Measurements from ENCODE around the gene SPG7. TPM values are rescaled to one million over a fixed set of nuclear protein-coding genes. Genes with fewer than 3 reads are reported as not detected.

The SPG7 gene
- polyA plus RNA-seq, 1 donor from 2014 or later, result 216 TPM

DNA sequence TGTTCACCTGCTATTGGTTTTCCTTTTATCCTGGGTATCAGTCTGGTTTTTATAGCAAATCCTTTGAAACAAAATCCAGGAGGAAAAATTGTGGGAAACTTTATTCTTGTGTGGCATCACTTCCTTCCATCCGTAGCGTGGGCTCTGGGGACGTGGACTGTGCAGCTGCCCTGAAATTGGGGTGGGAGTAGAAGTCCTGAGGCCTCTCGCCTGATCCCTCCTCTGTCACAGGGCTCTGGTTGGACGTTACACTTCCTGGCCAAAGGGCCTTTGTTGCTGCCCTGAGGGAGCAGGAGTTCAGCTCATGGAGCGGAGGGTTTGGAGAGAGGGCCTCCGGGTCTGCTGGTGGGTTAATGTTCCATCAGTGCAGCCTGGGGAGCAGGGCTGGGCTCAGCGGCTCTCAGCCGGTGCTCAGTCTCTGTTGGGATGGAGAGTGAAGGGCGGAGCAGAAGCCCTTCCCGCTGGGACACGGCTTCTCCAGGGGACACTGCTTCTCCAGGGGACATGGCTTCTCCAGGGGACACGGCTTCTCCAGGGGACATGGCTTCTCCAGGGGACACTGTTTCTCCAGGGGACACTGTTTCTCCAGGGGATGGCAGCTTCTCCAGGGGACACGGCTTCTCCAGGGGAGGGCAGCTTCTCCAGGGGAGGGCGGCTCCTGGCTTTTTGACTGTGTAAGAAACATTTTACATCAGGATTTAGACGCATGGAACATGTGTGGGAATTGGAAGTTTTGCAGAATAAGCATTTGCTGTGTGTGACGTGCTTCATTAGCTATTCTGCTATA lies 37.0 kb downstream of the SPG7 start:
- H3K79me2 ChIP-seq (replicated peaks; ENCODE audit: insufficient read depth, low read length), result no peaks in the 10 kb centered on the region
- H3K36me3 ChIP-seq (ENCODE audit: insufficient read depth, low read length), result no peaks in the 10 kb centered on the region
- H4K20me1 ChIP-seq (ENCODE audit: insufficient read depth), result no peaks in the 10 kb centered on the region
- H3K4me3 ChIP-seq (ENCODE audit: low read length), result no peak overlapping the region
- no peak for TF ChIP-seq MXI1 (conservative IDR thresholded peaks at IDR 0.05; ENCODE audit: poor library complexity, severe bottlenecking)
- TF ChIP-seq TAF1 (IDR thresholded peaks at IDR 0.05; ENCODE audit: low read depth), result no peak
- TF ChIP-seq POLR2AphosphoS5 (IDR thresholded peaks at IDR 0.05), result no peak
- no peak for TF ChIP-seq RAD21 (conservative IDR thresholded peaks at IDR 0.05)
- TF ChIP-seq, protein P1, sequence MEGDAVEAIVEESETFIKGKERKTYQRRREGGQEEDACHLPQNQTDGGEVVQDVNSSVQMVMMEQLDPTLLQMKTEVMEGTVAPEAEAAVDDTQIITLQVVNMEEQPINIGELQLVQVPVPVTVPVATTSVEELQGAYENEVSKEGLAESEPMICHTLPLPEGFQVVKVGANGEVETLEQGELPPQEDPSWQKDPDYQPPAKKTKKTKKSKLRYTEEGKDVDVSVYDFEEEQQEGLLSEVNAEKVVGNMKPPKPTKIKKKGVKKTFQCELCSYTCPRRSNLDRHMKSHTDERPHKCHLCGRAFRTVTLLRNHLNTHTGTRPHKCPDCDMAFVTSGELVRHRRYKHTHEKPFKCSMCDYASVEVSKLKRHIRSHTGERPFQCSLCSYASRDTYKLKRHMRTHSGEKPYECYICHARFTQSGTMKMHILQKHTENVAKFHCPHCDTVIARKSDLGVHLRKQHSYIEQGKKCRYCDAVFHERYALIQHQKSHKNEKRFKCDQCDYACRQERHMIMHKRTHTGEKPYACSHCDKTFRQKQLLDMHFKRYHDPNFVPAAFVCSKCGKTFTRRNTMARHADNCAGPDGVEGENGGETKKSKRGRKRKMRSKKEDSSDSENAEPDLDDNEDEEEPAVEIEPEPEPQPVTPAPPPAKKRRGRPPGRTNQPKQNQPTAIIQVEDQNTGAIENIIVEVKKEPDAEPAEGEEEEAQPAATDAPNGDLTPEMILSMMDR (IDR thresholded peaks at IDR 0.05; ENCODE audit: poor library complexity, severe bottlenecking), result no peak
- TF ChIP-seq EP300 (conservative IDR thresholded peaks at IDR 0.05; ENCODE audit: poor library complexity, severe bottlenecking), result no peak
- TF ChIP-seq SMC3 (conservative IDR thresholded peaks at IDR 0.05; ENCODE audit: poor library complexity), result no peak
- no peak for TF ChIP-seq EZH2 (IDR thresholded peaks at IDR 0.05; ENCODE audit: borderline replicate concordance, insufficient read depth, low read length, poor library complexity, severe bottlenecking)
- TF ChIP-seq REST (IDR thresholded peaks at IDR 0.05; ENCODE audit: borderline replicate concordance), result no peak
- H3K9ac ChIP-seq (ENCODE audit: low read length), result no peak overlapping the region
- no peaks in the 10 kb centered on the region for H3K9me3 ChIP-seq (ENCODE audit: low read length)
- H2AFZ ChIP-seq (ENCODE audit: low read depth, low read length), result no peak overlapping the region
- no peak overlapping the region for H3K4me2 ChIP-seq (ENCODE audit: low read length)
- no peak overlapping the region for H3K27ac ChIP-seq (ENCODE audit: low read length)
- H3K9me2 ChIP-seq (ENCODE audit: insufficient read depth, low read length), result no peaks in the 10 kb centered on the region
- H3F3A ChIP-seq (ENCODE audit: insufficient read depth, low read length, poor library complexity, severe bottlenecking), result no peaks in the 10 kb centered on the region
- no peaks in the 10 kb centered on the region for H3K27me3 ChIP-seq (ENCODE audit: insufficient read depth, low read depth, low read length)

DNA sequence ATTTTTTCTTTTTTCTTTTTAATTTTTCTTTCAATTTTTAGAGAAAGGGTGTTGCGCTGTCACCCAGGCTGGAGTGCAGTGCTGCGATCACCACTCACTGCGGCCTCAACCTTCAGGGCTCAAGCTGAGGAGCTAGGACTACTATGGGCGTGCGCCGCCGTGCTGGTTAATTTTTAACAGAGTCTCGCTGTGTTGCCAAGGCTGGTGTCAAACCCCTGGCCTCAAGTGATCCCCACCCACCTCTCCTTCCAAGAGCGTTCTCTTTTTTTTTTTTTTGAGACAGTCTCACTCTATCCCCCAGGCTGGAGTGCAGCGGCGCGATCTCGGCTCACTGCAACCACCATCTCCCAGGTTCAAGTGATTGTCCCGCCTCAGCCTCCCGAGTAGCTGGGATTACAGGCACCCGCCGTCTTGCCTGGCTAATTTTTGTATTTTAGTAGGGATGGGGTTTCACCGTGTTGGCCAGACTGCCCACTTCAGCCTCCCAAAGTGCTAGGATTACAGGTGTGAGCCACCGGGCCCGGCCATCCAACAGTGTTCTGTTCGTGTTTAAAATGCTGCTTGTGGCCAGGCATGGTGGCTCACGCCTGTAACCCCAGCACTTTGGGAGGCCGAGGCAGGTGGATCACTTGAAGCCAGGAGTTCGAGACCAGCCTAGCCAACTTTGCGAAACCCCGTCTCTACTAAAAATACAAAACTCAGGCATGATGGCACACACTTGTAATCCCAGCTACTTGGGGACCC lies 37.8 kb downstream of the SPG7 start:
- TF ChIP-seq MXI1 (conservative IDR thresholded peaks at IDR 0.05; ENCODE audit: poor library complexity, severe bottlenecking), result no peak
- no peak for TF ChIP-seq RAD21 (conservative IDR thresholded peaks at IDR 0.05)
- TF ChIP-seq POLR2AphosphoS5 (IDR thresholded peaks at IDR 0.05), result no peak
- TF ChIP-seq TAF1 (IDR thresholded peaks at IDR 0.05; ENCODE audit: low read depth), result no peak
- no peak for TF ChIP-seq SMC3 (conservative IDR thresholded peaks at IDR 0.05; ENCODE audit: poor library complexity)
- no peak overlapping the region for H3K4me2 ChIP-seq (ENCODE audit: low read length)
- H2AFZ ChIP-seq (ENCODE audit: low read depth, low read length), result no peak overlapping the region
- no peaks in the 10 kb centered on the region for H3K79me2 ChIP-seq (replicated peaks; ENCODE audit: insufficient read depth, low read length)
- no peaks in the 10 kb centered on the region for H3K9me2 ChIP-seq (ENCODE audit: insufficient read depth, low read length)
- H3K4me3 ChIP-seq (ENCODE audit: low read length), result no peak overlapping the region
- H3K27ac ChIP-seq (ENCODE audit: low read length), result no peak overlapping the region
- no peaks in the 10 kb centered on the region for H4K20me1 ChIP-seq (ENCODE audit: insufficient read depth)
- no peaks in the 10 kb centered on the region for H3K9me3 ChIP-seq (ENCODE audit: low read length)
- no peak overlapping the region for H3K9ac ChIP-seq (ENCODE audit: low read length)
- no peaks in the 10 kb centered on the region for H3K27me3 ChIP-seq (ENCODE audit: insufficient read depth, low read depth, low read length)
- no peaks in the 10 kb centered on the region for H3F3A ChIP-seq (ENCODE audit: insufficient read depth, low read length, poor library complexity, severe bottlenecking)
- no peaks in the 10 kb centered on the region for H3K36me3 ChIP-seq (ENCODE audit: insufficient read depth, low read length)

Measured in neural cell (in vitro differentiated cells).